Right hindlimb (tissue), 1 donor: ENCODE measurements around the gene MECR.
"Not testable (repeated sequence)": the region's sequence is repeated elsewhere in the genome, so short reads cannot be mapped to it uniquely, and the experiment has no call there.

Experiments used
- DNase-seq: peaks from one replicate; pipeline ENCODE4 v3.0.0-alpha.2; 2018

The MECR gene

DNA sequence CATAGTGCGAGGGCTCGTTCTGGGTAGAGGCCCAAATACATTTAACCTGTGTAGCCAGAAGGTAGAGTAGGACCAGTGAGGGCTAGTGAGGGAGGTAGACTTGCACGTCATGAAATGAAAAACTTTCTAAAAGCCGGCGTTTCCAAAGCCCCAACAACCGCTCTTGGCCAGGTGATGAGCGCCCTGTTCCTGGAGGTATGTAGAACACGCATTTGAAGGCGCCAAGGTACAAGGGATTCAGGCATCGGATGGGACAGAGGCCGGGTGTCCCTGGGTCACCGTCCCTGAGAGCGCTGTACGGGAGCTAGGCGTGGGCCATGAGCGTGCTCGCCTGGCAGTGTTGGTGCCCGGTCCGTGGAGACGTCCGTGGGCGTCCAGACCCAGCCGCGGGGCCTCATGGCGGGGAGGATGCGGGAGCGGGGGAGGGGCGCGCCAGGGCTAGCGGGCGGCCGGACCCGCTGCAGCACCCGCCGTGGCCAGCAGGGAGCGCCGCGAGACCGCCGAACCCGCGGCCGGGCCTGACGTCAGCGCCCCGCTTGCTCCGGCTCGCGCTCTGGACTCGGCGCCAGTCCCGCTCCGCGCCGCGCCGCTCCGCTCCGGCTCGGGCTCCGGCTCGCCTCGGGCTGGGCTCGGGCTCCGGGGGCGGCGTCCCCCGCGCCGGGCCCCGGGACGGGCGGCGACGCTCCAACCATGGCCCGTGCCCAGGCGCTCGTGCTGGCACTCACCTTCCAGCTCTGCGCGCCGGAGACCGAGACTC, 5.4 kb upstream of the MECR start, which contains the start of gene PTPRU:
TSS of gene PTPRU (plus strand) at position 568 of the 757 bp plus-strand sequence. CDS start at position 691, 123 bp downstream.
- DNase-seq, result peak; percentile 87

DNA sequence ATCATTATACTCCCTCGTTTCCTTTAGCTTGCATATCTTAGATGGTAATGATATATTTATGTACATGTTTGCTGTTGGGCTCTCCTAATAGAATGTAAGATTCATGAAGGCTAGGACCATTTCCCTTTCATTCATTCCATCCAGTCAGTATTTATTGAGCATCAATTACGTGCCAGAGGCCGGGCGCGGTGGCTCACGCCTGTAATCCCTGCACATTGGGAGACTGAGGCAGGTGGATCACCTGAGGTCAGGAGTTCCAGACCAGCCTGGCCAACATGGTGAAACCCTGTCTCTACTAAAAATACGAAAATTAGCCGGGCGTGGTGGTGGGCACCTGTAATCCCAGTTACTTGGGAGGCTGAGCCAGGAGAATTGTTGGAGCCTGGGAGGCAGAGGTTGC, 4.1 kb upstream of the MECR start:
- not testable (repeated sequence) for DNase-seq

- no peak for DNase-seq
These were observed 3.7 kb upstream of the MECR start for GRCh38 chr1:29234471-29234870.

GRCh38 chr1:29233693-29234092, 3.0 kb upstream of the MECR start:
- DNase-seq, result no peak

DNA sequence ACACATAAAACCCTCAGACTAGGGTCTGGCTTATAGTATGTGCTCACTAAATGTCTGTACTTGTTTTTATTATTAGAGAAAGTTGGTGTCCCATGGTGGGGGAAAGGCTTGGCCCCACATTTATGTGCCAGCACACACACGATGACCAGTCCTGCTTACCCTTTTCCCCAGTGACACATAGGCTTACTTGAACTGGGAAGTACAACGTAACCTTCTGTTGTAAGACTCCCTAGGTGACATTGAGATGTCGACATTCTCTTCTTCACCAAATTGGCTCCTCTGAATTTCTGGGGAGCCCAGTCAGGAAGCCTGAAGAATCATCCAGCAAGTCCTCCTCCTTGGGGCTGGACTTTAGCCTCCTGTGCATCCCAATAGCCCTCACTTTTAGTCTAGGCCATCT, 1.7 kb upstream of the MECR start:
- no peak for DNase-seq

- DNase-seq, result no peak
These were observed 556 bp downstream of the MECR start for GRCh38 chr1:29230204-29230552.

DNA sequence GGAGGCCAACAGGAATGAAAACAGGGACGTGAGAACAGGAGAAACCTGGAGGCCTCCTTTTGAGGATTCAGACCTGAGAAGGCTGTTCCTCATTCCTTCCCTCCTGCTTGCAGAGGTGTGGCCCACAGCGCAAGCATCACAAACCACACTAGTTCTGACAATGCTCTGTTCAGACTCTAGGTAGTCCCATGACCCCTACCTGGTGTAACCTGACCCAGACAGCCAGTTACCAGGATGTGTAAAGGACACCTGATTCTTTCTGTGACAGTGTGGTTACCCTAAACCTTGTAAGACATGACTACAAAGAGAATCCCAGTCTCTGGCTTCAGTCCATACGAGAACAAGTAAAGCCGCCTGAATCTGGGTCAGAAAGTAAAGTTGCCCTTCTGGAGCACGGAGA, 3.2 kb downstream of the MECR start:
- DNase-seq, result no peak

DNA sequence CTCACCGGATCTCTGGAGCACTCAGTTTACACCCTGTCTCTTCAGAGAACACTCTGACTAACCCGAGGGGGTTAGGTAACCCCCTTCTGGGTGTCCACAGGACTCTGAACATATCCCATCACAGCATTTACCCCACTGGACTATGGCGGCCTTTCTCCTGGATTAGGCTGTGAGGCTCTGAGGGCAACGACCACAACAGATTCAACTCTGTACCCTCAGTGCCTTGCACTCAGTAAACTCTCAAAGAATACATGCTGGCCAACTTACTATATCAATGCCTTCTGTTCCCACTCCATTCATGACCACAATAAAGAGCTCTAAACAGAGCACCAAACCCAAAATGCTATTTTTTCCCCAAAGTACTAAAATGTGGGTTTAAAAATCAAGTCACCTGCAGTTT, 5.4 kb downstream of the MECR start:
- DNase-seq, result no peak

GRCh38 chr1:29224356-29224837, 6.3 kb downstream of the MECR start:
- no peak for DNase-seq

- DNase-seq, result no peak
These were observed 7.2 kb downstream of the MECR start for GRCh38 chr1:29223521-29223920.

DNA sequence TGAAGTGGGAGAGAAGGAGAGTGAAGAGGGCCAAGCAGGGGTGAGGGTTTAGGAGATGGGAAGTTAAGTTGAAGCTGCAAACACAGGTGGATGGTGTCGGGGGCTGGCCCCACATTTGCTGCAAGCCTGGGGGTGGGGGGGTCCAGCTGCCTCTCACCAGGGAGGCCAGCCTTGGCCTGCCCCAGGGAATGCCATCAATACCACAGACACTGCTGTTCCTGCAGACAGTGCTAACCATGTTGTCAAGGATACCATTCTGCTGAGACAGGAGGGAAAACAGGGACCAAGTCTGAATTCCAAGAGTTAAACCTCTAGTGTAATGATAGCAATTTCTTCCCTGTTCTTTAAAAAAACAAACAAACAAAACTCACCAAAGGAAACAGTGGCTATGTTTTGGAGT, 8.0 kb downstream of the MECR start:
- no peak for DNase-seq

DNA sequence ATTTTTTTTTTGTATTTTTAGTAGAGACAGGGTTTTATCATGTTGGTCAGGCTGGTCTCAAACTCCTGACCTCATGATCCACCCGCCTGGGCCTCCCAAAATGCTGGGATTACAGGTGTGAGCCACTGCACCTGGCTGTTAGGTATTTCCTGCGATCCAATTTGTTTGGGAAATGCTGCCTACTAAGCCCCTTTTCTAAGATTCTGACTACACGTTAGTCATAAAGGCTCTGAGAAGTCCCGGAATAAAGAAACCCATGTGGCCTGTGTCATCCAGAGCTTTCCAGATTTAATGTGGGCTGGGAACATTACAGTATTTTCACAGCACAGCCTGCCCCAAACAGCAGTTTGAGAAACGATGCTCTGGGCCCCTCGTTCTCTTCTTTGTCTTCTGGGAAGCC, 8.5 kb downstream of the MECR start:
- not testable (repeated sequence) for DNase-seq

DNA sequence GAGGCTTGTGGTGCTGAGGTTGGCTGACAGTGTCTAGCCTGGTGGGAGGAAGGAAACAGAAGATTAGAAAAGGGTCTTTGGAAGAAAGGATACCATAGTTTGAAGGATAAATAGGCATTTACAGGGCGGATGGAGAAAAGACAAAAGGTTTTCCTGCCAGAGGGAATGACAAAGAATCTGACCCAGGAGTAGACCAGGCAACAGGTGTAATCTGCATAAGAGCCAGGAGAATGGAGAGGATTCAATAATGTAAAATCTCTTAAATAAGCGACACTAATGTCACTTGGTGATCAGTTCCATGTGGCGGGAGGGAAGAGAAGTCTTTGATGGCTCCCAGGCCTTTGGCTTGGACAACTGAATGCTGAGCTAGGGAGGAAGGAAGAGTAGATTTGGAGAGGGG, 9.4 kb downstream of the MECR start:
- no peak for DNase-seq

DNA sequence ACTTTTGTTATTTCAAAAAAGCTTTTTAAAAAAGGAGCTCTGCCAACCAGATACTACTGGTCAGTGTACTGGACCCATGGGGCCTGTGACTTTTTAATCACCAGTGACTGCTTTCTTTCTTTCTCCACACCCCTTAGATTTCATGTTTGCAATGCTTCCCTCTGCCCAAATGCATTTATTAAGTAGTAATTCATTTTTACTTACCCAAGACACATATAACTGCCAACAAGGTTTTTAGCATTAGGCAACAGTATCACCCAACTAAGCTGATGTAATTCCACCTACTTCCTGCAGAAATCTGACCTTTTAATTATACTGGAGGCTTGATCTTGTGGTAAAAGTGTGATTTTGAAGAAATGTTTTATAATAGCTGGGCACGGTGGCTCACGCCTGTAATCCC, 12.5 kb downstream of the MECR start:
- DNase-seq, result no peak

GRCh38 chr1:29217633-29218032, 13.1 kb downstream of the MECR start:
- no peak for DNase-seq

- no peak for DNase-seq
These were observed 17.7 kb downstream of the MECR start for GRCh38 chr1:29213055-29213454.

GRCh38 chr1:29211086-29212030, 19.4 kb downstream of the MECR start:
- DNase-seq, result no peak

DNA sequence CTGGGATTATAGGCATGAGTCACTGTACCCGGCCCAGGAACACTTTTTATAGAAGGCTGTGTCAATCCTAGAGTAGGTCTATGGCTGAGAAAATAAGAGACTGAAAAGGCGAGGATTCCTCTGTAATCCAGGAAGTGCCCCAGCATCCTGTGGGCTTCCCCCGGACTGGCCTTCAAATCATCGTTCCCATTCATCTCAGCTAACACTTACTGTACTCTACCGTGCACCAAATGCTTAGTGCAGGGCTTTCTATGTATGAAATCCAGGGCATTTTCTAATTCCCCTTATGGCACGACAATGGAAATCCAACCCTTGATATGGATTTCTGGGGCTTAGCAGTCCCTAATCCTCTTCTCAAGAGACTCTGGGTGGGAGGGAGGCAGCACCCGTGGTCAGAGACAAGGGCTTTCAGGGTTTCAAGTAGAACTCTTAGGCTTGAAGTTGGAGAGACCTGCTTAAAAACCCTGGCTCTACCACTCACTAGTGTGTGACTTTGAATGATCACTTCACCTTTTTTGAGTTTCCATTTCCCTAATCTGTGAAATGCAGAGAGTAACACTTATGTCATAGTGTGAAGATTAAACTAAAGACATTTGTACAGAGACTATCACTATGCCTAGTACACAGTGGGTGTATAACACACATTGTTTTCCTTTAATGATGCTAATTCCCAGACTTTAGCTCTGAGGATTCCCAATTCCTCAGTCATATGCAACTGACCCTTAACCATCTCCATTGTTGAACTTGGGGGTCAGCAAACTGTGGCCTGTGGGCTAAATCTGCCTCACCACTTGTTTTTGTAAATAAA, 20.3 kb downstream of the MECR start:
- no peak for DNase-seq

DNA sequence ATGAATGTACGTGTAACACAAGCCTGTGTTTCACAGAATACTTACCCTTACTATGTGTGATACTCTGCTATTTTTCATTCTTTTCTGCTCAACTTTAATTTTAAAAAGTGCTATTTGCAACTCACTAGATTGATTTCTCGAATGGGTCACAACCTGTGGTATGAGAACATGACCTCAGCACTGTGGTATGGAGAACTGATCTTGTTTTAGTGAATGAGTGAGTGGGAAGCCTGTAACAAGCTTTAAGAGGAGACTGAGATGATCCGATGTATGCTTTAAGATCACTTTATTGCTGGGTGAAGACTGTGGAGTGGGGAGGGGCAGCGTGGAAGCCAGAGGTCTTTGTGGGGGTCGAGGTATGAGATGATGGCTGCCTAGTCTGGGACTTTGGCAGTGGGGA, 21.6 kb downstream of the MECR start:
- DNase-seq, result no peak

- no peak for DNase-seq
These were observed 22.3 kb downstream of the MECR start for GRCh38 chr1:29208442-29208841.

DNA sequence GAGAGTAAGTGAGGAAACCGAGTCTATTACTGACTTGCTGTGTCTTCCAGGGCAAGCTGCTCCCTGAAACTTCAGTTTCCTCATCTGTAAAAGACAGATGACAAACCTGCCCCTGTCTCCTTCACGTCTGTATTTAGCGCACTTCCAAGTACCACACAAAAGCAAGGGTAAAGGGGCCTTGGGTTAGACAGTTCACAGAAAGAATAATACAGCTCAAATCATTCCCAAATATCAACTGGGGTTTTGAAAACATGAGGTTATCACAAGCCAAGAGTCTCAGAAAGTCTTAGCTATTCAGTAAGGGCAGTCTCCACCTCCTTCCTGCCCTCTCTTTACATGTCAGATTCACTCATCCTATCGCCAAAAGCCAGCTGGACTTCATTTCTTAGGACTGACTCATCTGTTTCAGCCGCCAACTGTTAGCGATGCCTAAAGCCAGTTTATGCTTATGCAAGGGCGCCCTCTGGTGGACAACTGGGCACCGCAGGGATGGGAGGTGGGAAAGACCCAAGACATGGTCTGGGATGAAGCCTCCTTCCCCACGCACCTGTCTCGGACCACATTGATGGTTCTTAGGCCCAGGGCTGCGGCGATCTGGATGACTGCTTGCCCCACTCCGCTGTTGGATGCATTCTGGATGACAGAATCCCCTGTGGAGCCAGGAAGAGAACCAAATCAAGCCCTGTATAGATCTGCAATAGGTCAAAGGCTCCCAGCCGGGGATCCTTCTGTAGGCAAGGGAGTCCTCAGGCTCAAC, 28.0 kb downstream of the MECR start:
- peak; percentile 94 for DNase-seq

- peak; percentile 53 for DNase-seq
These were observed 28.7 kb downstream of the MECR start for GRCh38 chr1:29202053-29202452.
